Measurements from ENCODE around the gene AKT1S1. TPM values are rescaled to one million over a fixed set of nuclear protein-coding genes. Genes with fewer than 3 reads are reported as not detected.
"Not testable (repeated sequence)": the region's sequence is repeated elsewhere in the genome, so short reads cannot be mapped to it uniquely, and the experiment has no call there.

Gene AKT1S1
- 14.6 TPM for polyA plus RNA-seq (2012; ENCODE audit: low read depth, missing spikeins)

DNA sequence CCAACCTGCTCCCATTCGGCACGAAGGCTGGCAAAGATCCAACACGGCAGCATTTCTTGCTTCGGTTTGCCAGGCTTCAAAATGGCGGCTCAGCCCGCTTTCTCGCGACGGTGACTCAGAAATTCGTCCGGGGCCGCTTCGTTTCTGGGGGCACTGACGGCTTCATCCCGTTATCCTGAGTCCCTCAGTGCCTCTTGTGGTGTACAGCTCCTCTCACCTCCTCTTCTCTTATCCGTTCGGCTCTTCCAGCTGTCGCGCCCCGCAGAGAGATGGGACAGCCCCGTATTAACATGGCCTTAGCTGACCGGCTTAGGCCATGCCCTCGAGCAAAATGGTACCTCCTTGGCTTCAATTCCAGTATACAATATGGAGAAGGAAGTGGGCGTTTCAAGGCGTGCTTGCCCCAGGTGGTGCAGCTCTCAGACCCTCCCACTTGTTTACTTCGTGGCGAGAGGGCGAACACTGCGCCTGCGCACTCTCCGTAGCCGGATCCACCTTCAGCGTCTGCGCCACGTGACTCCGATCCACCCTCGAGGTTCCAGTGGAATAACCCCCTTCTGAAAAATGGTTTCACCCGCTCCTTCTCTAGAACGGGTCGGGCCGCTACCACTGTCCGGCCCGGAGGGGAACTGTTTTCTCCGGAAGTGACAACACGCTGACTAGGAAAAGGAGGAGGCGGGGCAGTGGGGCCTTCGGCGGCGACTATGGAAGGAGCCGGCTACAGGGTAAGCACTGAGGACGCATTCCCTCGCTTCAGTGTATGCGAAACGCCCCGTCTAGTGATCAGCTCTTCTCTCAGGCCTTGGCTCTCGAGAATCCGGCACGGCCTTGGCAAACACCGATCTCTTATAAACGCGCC is at the start of gene AKT1S1, which contains the start of gene TBC1D17:
Gene AKT1S1, minus strand, starts transcription at position 336 of the 859 bp plus-strand sequence. CDS start 4,060 bp downstream, outside the sequence.
Gene TBC1D17, plus strand, starts transcription at position 683 of the 859 bp plus-strand sequence. Its CDS starts 22 bp downstream, at position 705.
- peak; percentile 54 for TF ChIP-seq POLR2A (IDR thresholded peaks at IDR 0.05; ENCODE audit: low read depth, low read length)
- TF ChIP-seq POLR2AphosphoS5 (IDR thresholded peaks at IDR 0.05; ENCODE audit: low read depth, low read length): peak; percentile 62; the same call in 1 of the 2 replicates
- peak; percentile 23; the same call in 1 of the 2 replicates for TF ChIP-seq TAF1 (IDR thresholded peaks at IDR 0.05; ENCODE audit: low read depth, low read length)
- peak; percentile 55 for TF ChIP-seq SPI1 (IDR thresholded peaks at IDR 0.05; ENCODE audit: low read depth, low read length)
- no peak for TF ChIP-seq PAX5 (IDR thresholded peaks at IDR 0.05; ENCODE audit: insufficient read depth, low read length, severe bottlenecking)
- TF ChIP-seq POU2F2 (IDR thresholded peaks at IDR 0.05; ENCODE audit: low read depth, low read length): peak; percentile 23; the same call in 1 of the 2 replicates
- FAIRE-seq (no peak), DNase-seq (ENCODE audit: insufficient read length, low spot score) (peak; percentile 94)

DNA sequence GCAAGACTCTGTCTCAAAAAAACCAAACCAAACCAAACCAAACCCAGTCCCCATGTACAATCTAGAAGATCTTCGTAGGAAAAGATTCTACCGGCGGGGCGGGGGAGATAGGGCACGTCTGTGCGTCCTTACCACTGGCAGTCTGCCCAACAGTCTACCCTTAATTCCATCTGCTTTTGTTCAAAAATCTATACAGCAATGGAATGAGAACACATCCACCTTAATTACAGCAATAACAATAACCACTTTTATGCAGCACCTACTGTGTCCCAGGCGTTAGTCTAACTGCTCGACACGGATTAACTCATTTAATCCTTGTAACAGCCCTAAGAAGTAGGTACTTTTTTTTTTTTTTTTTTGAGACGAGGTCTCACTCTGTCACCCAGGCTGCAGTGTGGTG is 49.4 kb upstream of the AKT1S1 start:
- FAIRE-seq: no peak
- DNase-seq (ENCODE audit: insufficient read length, low spot score): no peak
- TF ChIP-seq POU2F2 (IDR thresholded peaks at IDR 0.05; ENCODE audit: low read depth, low read length) (no peak), POLR2AphosphoS5 (IDR thresholded peaks at IDR 0.05; ENCODE audit: low read depth, low read length) (no peak), TAF1 (IDR thresholded peaks at IDR 0.05; ENCODE audit: low read depth, low read length) (no peak), POLR2A (IDR thresholded peaks at IDR 0.05; ENCODE audit: low read depth, low read length) (no peak), PAX5 (IDR thresholded peaks at IDR 0.05; ENCODE audit: insufficient read depth, low read length, severe bottlenecking) (no peak), SPI1 (IDR thresholded peaks at IDR 0.05; ENCODE audit: low read depth, low read length) (no peak)

DNA sequence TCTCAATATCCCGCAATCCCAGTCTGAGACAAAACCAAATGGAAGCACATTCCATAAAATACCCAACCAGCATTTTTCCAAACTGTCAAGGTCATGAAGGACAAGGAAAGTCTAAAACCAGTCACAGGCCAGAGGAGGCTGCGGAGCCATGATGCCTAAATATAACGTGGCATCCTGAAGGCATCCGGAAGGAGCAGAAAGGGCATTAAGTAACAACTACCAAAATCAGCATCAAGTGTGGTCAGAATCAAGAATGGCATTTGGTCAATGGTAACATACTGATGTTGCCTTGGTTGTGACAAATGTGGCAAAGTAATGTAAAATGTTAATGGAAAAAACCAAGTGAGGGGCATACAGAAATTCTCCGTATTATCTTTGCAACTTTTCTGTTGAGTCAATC is 48.3 kb upstream of the AKT1S1 start:
- FAIRE-seq: no peak
- no peak for DNase-seq (ENCODE audit: insufficient read length, low spot score)
- no peak for TF ChIP-seq POLR2A (IDR thresholded peaks at IDR 0.05; ENCODE audit: low read depth, low read length)
- TF ChIP-seq PAX5 (IDR thresholded peaks at IDR 0.05; ENCODE audit: insufficient read depth, low read length, severe bottlenecking): no peak
- no peak for TF ChIP-seq TAF1 (IDR thresholded peaks at IDR 0.05; ENCODE audit: low read depth, low read length)
- TF ChIP-seq POLR2AphosphoS5 (IDR thresholded peaks at IDR 0.05; ENCODE audit: low read depth, low read length): no peak
- no peak for TF ChIP-seq SPI1 (IDR thresholded peaks at IDR 0.05; ENCODE audit: low read depth, low read length)
- TF ChIP-seq POU2F2 (IDR thresholded peaks at IDR 0.05; ENCODE audit: low read depth, low read length): no peak

DNA sequence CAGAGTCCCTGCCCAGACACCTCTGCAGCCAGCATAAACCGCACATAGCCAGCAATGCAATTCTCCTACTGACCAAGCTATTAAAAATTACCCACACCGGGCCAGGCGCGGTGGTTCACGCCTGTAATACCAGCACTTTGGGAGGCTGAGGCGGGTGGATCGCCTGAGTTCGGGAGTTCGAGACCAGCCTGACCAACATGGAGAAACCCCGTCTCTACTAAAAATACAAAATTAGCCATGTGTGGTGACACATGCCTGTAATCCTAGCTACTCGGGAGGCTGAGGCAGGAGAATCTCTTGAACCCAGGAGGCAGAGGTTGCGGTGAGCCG is 47.7 kb upstream of the AKT1S1 start:
- FAIRE-seq: not testable (repeated sequence)

DNA sequence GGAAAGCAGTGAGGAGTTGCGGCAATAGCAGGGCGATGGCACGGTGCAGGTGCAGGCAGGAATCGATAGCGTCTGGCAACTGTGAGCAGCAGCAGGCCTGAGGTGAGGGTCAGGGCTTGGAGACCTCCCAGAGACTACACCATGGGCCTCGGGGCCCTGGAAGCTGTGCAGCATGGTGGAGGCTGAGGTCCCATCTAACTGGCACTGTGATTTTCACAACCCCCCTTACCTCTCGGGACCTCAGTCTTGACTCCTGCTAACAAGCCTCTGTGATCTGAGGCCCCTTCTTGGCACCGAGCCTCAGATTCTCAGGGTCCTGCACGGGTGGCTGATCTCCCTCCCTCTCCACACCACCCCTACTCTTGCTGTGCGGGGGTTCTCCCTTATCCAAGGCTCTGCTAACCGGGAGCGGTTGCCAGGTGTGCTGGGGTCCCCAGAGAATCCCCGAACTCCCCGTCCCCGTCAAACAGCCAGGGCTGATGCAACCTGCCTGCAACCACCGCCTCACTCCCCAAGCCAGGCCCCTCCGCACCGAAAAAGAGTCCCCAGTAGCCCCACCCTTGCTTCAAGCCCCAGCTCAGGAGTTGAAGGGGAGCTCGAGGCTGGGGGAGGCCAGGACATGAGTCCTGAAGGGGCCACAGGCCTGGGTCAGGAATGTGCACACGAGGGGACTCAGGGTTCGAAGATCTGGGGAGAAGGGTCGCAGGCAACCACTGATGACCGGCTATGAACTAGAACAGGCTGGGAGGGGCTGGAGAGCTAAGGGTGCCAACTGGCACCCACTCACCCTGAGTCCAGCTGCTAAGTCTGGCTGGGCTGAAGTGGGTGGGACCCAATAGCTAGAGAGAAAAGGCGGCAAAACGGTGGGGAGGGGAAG is 47.1 kb upstream of the AKT1S1 start:
- TF ChIP-seq POLR2A (IDR thresholded peaks at IDR 0.05; ENCODE audit: low read depth, low read length): no peak
- FAIRE-seq (no peak), DNase-seq (ENCODE audit: insufficient read length, low spot score) (no peak)

More for the DNA sequence above, 47.7 kb upstream of the AKT1S1 start:
- DNase-seq (ENCODE audit: insufficient read length, low spot score): not testable (repeated sequence)

DNA sequence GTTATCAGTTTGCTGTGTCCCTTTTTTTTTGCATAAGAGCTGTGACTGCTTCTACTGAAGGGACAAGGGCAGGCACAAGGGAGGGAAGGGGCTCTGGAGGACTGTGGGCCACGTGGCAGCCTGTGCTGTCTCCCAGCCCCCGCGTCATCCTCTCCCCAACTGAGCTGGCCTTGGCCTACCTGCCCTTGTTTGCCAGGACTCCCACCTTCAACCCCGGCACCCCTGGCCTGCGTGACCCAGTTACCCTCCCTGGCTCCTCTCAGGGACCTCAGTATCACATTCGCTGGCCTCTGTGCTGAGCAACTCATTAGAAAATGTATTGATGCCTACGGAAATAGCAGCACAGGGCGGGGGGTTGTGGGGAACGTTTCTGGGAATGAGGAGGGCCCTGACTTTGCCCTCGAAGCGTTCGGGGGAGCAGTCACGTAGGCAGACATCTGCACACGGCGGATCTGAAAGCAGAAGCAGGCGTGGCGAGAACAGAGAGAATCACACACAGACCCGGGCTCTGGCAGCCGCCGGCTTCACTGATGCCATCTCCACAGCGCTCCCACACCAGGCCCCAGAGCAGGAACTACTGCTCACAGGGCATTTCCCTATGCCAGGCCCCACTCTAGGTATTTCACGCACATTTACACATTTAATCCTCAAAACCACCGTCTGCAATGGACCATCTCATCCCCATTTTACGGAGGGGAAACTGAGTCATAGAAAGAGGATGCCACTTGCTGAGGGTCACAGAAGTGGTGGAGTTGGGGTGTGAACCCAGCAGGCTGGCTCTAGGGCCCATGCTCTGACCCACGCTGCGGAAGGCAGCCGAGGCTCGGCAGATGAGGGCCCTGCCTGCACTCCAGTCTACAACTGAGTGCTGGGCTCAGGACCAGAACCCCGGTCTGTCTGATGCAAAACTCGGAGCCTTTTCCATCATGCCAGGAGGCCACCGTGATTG is 46.2 kb upstream of the AKT1S1 start:
- FAIRE-seq: no peak
- TF ChIP-seq PAX5 (IDR thresholded peaks at IDR 0.05; ENCODE audit: insufficient read depth, low read length, severe bottlenecking): no peak
- TF ChIP-seq TAF1 (IDR thresholded peaks at IDR 0.05; ENCODE audit: low read depth, low read length): no peak
- TF ChIP-seq SPI1 (IDR thresholded peaks at IDR 0.05; ENCODE audit: low read depth, low read length): no peak
- TF ChIP-seq POLR2A (IDR thresholded peaks at IDR 0.05; ENCODE audit: low read depth, low read length): no peak
- no peak for TF ChIP-seq POLR2AphosphoS5 (IDR thresholded peaks at IDR 0.05; ENCODE audit: low read depth, low read length)
- TF ChIP-seq POU2F2 (IDR thresholded peaks at IDR 0.05; ENCODE audit: low read depth, low read length): no peak

DNA sequence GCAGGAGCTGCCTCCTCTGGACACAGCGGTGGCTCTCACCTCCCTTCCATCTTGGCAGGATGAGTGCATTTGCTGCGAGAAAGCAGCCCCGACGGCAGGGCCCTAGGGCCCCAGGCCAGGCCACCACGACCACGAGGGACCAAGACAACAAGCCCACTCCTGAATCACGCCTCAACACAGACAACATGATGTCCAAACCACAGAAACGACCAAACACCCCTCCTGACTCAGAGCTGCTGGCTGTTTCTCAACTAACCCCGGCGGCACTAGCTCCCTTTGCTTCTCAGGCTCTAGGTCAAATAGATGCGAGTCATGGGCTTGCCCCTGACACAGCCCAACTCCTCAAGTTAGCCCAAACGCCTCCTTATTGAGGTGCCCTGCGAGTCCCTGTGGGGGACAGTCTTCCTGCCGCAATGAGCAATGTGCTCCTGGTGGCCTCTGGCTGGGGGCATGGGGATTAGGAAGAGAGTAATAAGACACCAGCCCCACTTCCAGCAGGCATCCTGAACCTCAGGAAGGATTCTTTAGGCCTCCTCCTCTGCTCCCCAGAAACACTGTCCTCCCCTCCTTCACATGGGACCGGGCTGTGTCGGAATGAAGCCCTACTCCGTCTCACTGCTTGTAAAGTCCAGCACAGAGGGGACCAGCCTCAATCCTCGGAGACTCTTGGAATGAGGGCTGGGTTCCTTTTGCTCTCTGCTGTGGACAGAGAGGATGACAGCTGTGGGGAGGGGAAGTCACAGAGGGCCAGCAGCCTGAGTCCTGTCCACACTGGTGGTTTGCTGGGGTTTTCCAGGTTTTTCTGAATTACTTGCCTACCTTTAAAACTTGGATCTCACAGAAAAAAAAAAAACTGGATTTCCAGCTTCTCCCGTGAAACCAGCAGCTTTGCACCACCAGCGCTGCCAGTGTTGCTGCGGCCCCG is 45.0 kb upstream of the AKT1S1 start:
- TF ChIP-seq POLR2A (IDR thresholded peaks at IDR 0.05; ENCODE audit: low read depth, low read length) (no peak), SPI1 (IDR thresholded peaks at IDR 0.05; ENCODE audit: low read depth, low read length) (no peak), POU2F2 (IDR thresholded peaks at IDR 0.05; ENCODE audit: low read depth, low read length) (no peak), PAX5 (IDR thresholded peaks at IDR 0.05; ENCODE audit: insufficient read depth, low read length, severe bottlenecking) (no peak), TAF1 (IDR thresholded peaks at IDR 0.05; ENCODE audit: low read depth, low read length) (no peak), POLR2AphosphoS5 (IDR thresholded peaks at IDR 0.05; ENCODE audit: low read depth, low read length) (no peak)
- no peak for DNase-seq (ENCODE audit: insufficient read length, low spot score)
- no peak for FAIRE-seq

More for the DNA sequence above, 46.2 kb upstream of the AKT1S1 start:
- DNase-seq (ENCODE audit: insufficient read length, low spot score): no peak

Data from GM12891 (cell line).